IPS-NIHi7 (cell line): ENCODE results near the gene RBM17.
"Not testable (repeated sequence)": the region's sequence is repeated elsewhere in the genome, so short reads cannot be mapped to it uniquely, and the experiment has no call there.

Experiments used
- DNase-seq: peaks from one replicate; pipeline ENCODE4 v3.0.0; 2012; ENCODE audit warnings: mixed read lengths; ENCODE audit errors: extremely low spot score

Gene RBM17

GRCh38 chr10:6136215-6137201 is 47.7 kb downstream of the RBM17 start:
- DNase-seq = no peak

GRCh38 chr10:6138456-6138855 is 49.6 kb downstream of the RBM17 start:
- DNase-seq = no peak

DNA sequence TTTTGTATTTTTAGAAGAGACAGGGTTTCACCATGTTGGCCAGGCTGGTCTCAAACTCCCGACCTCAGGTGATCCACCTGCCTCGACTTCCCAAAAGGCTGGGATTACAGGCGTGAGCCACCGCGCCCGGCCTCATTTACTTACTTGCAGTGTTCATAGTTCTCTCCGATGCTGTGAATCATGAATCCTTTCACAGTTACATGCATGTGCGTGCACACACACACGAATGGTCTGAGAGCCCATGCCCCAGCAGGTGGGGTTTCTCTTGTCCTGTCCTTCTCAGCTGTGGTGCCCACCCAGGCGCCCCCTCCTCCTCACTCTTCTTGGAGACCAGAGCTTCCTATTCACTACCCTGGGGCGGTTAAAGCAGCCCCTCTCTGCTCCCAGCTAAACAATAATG is 50.6 kb downstream of the RBM17 start:
- DNase-seq = no peak

DNA sequence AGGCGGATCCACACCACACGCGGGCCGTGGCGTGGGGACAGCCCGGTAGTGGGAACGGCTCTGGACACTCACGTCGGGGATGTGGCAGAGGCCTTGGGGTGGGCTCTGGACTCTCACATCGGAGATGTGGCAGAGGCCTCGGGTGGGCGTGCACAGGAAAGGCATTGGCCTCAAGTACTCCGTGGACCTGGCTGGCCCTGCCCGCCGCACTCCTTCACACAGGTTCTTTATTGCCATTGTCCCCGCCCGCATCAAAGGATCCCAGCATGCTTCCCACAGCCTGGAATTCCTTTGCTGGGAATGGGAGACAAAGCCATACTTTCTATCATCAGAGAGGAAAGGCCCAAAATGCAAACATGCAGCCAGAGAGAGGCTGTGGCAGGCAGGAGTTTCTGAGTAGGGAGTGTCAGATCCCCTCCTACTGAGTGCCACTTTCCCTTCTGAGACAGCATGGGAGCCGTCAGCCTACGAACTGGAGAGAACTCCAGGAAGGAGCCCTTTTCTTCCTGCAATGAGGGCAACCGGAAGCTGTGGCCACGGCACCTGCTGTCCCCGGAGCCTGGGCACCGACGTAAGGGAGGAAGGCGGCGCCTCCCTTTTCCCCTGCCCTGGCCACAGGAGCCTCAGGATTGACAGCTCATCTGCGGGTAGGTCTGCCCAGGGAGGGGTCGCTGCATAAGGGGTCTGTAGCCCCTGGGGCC is 51.5 kb downstream of the RBM17 start:
- DNase-seq = no peak

DNA sequence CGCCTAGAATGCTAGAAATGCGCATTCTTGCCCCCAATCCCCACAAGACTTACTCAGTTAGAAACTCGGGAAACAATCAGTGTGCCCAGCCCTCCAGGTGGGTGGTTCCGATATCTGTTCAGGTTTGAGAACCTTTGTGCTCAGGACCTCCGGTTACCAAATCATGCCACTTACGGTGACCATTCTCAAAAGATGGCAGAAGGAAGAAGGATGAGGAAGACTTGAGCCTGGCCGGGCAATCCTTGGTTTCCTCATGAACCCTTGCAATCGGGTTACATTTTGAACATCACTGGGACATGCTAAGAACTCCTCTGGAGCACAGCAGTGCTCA is 52.1 kb downstream of the RBM17 start:
- no peak for DNase-seq

GRCh38 chr10:6141296-6142151 is 52.7 kb downstream of the RBM17 start:
- DNase-seq = no peak

DNA sequence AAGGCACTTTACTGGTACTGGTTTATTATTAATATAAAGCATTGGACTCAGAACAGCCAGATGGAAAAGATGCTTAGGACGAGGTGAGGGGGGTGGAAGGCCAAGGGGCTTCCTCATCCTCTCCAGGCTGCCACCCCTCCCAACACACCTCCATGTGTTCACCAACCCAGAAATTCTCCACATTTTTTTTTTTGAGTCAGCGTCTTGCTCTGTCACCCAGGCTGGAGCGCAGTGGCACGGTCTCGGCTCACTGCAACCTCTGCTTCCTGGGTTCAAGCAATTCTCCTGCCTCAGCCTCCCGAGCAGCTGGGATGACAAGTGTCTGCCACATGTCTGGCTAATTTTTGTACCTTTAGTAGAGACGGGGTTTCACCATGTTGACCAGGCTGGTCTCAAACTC is 53.4 kb downstream of the RBM17 start:
- not testable (repeated sequence) for DNase-seq

DNA sequence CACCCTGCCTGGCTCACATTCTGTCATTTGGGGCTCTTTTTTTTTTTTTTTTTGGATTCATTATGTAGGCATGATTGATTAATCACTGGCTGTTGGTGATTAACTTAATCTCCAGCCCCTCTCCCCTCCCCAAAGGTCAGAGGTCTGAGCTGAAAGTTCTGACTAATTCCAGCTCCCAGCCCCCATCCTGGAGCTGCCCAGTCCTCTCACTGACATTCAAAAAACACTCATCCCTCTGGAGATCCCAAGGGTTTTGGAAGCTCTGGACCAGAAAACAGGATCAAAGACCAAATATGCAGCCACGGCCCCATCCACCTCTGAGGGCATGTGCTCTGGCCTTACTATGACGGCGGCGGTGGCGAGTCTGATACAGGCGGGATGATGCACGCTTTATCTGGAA is 53.8 kb downstream of the RBM17 start:
- no peak for DNase-seq

DNA sequence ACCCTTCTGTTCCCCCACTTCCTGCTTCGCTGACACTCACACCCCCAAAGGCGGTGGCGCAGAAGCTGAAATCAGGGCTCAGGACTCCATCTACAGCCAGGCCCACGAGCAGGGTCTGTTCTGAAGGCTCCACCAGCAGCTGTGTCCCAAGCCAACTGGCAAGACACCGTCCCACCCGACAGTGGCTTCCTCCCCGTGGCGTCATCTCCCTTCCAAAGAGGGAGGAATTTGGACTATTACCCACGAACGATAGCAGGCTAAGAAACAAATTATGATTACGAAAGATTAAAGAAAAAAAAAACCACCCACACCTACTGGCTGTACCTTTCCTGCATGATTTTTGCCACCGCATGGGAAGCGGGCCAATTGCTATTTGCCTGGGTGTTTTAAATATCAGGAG is 54.3 kb downstream of the RBM17 start:
- no peak for DNase-seq

DNA sequence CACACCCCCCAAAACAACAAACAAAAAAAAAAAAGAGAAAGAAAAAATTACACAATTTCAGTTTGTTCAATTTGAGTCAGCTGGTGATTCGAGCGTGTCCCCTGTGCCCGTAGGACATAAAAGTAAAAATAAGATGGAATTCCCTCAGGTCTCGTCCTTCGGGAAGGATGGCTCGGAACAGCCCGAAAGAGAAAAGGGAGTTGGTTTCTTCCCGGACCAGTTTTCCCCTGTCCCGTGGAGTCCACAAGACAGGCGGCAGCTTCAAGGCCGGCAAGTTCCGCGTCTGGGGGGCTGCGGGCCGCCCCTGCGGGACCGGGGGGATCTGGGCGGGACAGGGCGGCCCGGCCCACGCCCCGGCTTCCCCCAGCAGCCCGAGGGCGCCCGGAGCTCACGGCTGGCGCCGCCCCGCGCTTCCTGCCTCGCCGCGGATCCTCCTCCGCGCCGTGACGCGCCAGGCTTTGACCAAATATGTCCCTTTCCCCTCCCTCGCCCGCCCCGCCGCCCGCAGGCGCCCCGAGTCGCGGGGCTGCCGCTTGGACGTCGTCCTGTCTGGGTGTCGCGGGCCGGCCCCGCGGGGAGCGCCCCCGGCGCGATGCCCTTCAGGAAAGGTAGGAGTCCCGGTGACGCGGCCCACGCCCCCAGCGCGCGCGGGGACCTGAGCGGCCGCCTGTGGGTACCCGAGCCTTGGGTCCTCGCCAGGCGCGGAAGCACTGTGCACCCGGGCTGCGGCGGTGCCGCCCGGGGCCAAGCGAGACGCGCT is 55.8 kb downstream of the RBM17 start:
- DNase-seq = peak; percentile 85

DNA sequence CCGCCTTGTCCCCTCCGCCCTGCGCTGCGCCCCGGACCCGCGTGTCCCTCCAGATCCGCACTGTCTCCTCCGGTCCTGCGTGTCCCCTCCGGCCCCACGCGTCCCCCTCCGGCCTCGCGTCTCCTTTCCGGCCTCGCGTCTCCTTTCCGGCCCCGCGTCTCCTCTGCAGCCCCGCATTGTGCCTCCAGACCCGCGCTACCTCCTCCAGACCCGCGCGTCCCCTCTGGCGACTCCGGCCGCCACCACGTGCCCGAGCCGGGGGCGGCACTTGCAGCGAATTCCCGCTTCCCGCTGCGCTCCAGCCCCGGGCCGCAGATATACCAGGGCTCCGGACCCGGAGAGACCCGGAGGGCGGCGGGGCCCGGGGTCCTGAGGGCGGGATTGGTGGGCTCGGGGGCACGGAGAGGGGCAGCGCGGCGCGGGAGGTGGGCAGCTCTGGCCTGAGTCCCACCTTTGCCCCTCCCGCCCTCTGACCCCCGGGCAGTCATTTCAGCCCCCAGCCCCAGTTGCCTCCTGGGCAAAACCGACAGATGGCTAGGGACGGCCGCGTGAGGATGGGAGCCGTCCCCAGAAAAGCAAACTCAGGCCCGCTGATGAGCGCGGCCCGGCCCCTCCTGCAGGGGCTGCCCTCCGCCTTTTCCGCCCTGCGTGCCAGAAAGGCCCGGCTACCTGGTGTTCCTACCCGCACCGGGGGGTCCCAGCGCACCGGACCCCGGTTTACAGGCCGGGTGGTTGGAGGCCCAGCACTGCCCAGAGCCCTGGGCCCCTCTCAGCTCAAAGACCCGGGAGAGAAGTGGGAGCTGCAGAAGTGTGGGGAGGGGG is 56.5 kb downstream of the RBM17 start:
- peak; percentile 47 for DNase-seq

- DNase-seq = no peak
Observed at GRCh38 chr10:6146013-6146785, 57.4 kb downstream of the RBM17 start.

GRCh38 chr10:6146921-6147320 is 58.1 kb downstream of the RBM17 start:
- DNase-seq = no peak

DNA sequence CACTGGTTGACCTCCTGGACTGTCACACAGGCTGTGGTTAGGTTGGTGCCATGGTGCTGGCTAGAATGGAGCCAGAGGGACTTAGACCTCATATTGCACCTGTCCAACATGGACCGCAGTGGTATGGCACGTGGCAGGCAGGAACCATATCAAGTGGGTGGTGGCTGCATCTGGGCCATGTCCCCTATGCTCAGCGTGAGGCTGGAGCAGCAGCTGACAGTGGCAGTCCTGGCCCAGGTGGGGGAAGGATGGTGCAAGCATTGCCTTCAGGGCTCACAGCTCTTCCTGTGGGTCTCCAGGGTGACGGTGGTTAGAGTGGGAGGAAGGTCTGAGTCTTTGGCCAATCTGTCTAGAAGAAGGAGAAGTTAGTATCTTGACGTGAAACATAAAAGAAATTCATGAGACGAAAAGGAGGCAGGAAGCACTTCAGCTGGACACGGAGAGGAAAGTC is 59.4 kb downstream of the RBM17 start:
- no peak for DNase-seq

DNA sequence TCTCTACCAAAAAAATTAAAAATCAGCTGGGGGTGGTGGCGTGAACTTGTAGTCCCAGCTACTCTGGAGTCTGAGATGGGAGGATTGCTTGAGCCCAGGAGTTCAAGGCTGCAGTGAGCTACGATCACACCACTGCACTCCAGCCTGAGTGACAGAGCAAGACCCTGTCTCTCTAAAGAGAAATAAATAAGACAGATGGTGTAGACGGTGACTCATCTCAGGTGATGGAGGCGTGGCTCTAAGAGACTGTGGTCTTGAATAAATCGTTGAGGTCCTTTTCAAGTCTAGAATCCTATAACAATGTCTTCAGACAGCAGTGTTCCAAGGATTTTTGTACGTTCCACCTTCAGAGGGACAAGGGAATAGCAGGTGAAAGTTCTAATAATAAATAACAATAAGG is 60.1 kb downstream of the RBM17 start:
- DNase-seq = no peak

DNA sequence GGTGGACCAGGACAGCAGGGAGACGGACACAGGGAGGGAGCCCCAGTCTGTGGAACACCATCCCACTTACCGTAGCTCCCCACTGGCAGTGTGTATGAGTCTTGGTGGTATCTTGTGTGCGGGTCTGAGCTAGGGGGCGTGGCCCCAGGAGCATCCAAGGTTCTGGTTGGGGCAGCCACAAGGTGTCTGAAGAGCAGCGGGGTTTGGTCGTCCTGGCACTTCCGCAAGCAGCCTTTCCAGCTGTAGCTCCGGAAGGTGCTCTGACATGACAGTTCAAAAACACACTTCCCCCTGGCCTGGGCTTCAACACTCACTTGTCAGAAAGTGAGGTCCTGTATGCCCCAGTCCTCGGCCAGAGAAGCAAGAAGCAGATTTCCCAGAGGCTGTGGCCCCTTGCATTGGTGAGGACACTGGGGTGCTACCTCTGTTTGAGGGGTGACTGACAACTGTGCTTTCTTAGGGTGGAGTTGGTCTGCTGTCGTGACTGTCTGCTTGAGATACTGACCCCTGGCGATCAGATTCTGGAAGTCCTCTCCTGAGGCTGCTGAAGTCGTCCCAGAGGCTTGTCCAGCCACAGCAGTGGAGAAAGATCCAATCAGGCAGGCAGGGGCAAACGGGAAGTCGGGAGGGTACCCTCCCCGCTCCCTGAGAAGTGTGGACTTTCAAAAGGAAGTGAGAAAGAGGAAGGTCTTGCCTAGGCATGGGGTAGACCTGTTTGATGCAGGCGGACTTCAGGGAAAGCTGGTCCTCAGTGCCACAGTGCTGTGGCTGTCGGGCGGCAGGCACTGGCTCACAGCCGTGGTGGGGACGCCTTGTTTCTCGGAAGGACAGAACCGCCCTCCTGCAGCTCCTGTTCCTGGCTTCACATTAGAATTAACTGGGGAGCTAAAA is 62.5 kb downstream of the RBM17 start:
- DNase-seq = peak; percentile 75

DNA sequence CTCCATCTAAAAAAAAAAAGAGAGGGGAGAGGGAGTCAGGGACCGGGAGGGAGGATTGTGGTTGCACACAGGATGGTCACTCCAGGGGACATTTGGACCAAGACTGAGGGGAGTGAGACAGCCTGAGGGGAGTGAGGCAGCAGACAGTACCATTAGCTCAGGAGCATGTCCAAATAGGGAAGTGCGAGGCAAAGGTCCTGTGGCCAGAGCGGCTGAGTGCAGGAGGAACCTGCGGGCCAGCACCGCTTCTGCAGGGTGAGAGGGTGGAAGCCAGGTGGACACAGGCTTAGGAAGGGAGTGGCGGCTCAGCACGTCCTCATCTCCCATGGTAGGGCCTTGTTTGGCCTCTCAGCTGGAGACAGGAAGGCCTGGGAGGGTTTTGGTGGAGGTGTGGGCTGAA is 65.0 kb downstream of the RBM17 start:
- no peak for DNase-seq

DNA sequence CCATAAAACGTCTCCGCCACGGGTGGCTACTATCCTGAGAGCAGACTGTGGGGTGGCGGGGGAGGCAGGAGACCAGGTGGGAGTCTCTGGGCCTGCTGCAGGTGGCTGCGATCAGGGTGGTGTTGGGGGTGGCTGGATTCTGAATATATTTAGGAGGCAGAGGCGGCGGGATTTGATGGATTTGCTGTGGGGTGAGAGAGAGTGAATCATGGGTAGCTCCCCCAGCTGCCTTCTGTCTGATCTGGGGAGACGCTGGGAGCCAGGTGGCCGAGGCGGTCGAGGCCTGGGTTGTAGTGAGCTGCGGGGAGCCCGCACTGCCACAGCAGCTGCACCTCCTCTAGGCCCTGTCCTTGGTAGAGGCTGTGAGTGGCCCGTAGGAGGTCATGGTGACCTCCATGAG is 65.7 kb downstream of the RBM17 start:
- no peak for DNase-seq

DNA sequence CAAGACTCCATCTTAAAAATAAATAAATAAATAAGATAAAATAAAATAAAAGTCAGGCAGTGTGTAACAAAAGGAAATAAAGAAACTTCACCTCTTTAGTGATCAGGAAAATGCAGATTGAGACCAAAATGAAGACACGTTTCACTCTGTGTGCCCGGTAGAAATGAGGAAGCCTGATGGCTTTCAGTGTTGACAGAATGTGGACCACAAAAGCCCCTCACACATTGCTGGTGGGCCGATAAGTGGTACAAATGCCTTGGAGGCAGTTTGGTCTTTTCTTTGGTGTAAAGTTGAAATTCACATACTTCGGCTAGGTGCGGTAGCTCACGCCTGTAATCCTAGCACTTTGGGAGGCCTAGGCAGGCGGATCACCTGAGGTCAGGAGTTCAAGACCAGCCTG is 69.4 kb downstream of the RBM17 start:
- no peak for DNase-seq
